ENCODE data around the gene NOSTRIN. TPM values are rescaled to one million over a fixed set of nuclear protein-coding genes. Genes with fewer than 3 reads are reported as not detected.
"Not testable (repeated sequence)": the region's sequence is repeated elsewhere in the genome, so short reads cannot be mapped to it uniquely, and the experiment has no call there.

Gene NOSTRIN, protein sequence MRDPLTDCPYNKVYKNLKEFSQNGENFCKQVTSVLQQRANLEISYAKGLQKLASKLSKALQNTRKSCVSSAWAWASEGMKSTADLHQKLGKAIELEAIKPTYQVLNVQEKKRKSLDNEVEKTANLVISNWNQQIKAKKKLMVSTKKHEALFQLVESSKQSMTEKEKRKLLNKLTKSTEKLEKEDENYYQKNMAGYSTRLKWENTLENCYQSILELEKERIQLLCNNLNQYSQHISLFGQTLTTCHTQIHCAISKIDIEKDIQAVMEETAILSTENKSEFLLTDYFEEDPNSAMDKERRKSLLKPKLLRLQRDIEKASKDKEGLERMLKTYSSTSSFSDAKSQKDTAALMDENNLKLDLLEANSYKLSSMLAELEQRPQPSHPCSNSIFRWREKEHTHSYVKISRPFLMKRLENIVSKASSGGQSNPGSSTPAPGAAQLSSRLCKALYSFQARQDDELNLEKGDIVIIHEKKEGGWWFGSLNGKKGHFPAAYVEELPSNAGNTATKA
- not detected for total RNA-seq

DNA sequence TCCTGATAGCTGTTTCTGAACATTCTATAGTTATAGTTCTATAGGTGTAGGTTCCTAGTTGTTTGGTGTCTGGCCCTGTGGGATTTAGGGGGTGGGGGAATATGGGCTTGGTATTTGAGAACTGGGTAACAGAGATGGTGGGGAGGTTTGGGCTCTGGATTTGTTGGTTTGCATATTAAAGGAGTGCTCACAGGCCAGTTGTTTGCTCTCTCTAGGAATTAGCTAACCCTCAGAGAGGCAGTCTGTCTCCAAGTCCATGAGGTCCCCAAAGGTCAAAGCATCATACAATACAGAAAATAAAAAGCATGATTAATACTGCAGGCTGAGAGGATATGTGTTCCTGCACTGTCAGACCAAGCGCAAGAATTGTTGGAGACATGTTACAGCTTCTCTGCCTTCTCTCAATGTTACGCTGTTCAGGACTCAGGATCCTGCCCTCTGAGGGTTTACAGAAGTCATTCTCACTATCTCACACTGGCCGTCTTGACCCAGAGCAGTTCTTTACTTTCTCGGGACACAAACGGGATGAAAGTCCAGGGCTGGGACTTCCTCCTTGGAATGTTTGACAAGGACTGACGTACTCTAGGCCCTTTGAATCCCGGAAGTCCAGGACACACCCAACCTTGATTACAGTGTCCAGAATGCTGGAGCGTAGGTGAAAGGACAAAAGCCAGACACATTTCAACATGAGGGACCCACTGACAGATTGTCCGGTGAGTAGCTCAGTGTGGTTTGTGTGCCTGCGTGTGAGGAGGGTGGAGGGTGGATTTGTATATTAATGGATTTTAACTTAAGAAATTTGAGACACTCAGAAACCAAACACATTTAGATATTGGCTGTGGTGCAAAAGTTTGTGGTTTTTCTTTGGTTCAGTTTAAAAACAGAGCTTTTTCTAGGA is at the start of gene NOSTRIN:
TSS of gene NOSTRIN (plus strand) at position 677 of the 898 bp plus-strand sequence. CDS start at position 687, 10 bp downstream.
- Mint-ChIP-seq H3K4me3 (no peak within 1 kb of the TSS), H3K27ac (no peak within 1 kb of the TSS), H3K27me3 (no peaks in the 10 kb centered on the region), H3K4me1 (no peaks in the 10 kb centered on the region), H3K36me3 (ENCODE audit: low read depth) (no peaks in the 10 kb centered on the region), H3K9me3 (ENCODE audit: low read depth) (no peaks in the 10 kb centered on the region)
- intact Hi-C loops (cut with DNase I, micrococcal nuclease): no loop called here
- CTCF ChIA-PET: interaction anchor here (0.5 kb wide), 1 partner anchor 712 kb away, joined by 3 read pairs; no protein-coding TSS in a partner anchor
- ATAC-seq (no peak), DNase-seq (no peak)
- POLR2A ChIA-PET: no interaction called here

DNA sequence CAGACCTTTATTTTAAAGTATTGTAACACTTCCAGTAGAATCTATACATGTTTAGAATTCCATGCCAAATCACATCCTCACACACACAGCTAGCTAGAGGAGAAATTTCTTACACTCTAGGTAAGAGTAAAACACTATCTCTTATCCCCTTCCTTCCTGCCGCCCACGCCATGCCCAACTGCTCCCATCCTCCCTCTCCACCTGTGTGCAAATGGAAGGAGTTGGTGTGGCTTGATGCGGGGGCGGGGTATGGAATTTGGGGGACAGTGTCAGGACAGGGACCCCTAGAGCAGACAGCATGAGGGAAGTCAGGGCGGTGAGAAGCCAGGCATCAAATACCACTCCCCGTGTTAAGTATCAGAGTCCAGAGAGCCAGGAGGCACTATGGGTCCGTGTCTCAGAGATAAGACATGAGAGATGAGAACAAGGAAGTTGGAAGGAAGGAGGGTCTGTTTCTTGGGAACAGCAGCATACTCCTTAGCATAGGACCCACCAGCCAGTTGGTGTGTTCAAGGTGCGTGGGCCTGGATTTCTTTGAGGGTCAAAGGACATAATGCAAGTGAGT is 48.6 kb upstream of the NOSTRIN start:
- ChIA-PET POLR2A (interaction anchor here (0.7 kb wide), 1 partner anchor 14 kb away, joined by 4 read pairs; no protein-coding TSS in a partner anchor), CTCF (interaction anchor here (0.8 to 1.6 kb wide), 2 partner anchors 12 to 407 kb away, joined by 4 to 6 read pairs; no protein-coding TSS in a partner anchor)
- H3K27ac Mint-ChIP-seq: no peak overlapping the region
- ATAC-seq (no peak), DNase-seq (no peak)
- peaks cover 85% of the 10 kb centered on the region for H3K4me1 Mint-ChIP-seq
- intact Hi-C loops (cut with DNase I, micrococcal nuclease): loop anchor here in 1 of 2 experiments (5.0 kb wide), 1 partner anchor 262 kb away; no protein-coding TSS in a partner anchor
- no peak overlapping the region for H3K4me3 Mint-ChIP-seq
- peaks cover 13% of the 10 kb centered on the region for H3K36me3 Mint-ChIP-seq (ENCODE audit: low read depth)
- H3K27me3 Mint-ChIP-seq: no peaks in the 10 kb centered on the region
- H3K9me3 Mint-ChIP-seq (ENCODE audit: low read depth): no peaks in the 10 kb centered on the region

DNA sequence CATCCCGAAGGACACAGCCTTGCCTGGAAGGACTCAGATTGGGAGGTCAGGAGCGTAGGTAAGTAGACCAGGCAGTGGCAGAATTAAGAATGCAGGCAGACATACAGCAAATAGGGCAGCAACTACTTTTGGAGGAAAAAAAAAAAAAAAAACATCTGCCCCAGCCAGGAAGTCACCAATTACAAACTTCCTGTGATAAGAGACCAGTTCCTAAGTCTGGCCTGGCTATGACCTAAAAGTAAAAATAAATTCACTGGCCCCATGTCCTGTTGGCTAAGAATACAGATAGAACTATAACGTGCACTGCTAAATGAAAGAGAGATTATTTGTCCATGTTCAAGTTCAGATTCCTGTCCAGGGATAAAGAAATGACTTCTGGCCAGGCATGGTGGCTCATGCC is 45.2 kb upstream of the NOSTRIN start:
- ChIA-PET CTCF (interaction anchor here (0.6 to 1.0 kb wide), 4 partner anchors 9 to 411 kb away, joined by 3 to 4 read pairs (median 4); no protein-coding TSS in a partner anchor), POLR2A (no interaction called here)
- peaks cover 9% of the 10 kb centered on the region for H3K36me3 Mint-ChIP-seq (ENCODE audit: low read depth)
- H3K4me3 Mint-ChIP-seq: no peak overlapping the region
- H3K9me3 Mint-ChIP-seq (ENCODE audit: low read depth): no peaks in the 10 kb centered on the region
- H3K4me1 Mint-ChIP-seq: peaks cover 55% of the 10 kb centered on the region
- H3K27me3 Mint-ChIP-seq: no peaks in the 10 kb centered on the region
- no peak for ATAC-seq
- DNase-seq: no peak
- H3K27ac Mint-ChIP-seq: no peak overlapping the region
- intact Hi-C loops (cut with DNase I, micrococcal nuclease): loop anchor here in 1 of 2 experiments (5.0 kb wide), 2 partner anchors 165 to 620 kb away; no protein-coding TSS in a partner anchor

DNA sequence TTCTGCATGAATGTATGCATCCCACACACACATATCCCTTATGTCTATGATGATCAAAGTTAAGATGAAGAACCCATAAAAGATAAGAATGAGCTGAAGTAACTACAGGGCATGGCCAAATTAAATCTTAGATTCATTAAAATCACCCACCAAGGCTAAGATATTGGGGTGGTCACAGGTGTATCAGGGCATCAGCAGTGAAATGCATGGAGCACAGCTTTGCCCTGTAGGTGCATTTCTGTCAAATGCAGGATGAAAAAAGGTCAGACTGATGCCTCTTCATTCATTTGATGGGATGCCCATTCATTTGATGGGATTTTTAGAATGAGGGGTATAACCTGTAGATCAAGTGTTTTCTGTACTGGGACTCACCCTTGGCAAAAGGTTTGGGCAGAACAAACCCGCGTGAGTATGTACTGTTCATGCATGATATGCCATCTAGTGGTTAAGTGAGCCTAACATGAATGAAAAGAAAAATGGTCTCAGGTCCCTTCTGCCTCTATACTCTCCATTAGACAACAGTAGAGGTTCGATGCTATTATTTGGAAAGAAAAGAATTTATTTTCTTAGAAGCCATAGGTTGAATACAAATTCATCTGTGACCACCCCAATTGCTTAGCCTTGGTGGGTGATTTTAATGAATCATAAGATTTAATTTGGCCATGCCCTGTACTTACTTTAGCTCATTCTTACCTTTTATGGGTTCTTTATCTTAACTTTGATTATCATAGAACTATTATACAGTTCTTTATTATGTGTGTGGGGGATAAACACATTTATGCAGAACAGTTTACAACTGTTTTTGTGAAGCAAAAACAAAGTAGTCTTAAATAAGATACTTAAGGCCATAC is 43.2 kb upstream of the NOSTRIN start:
- intact Hi-C loops (cut with DNase I, micrococcal nuclease): loop anchor here (1.0 to 5.0 kb wide), 3 partner anchors 163 to 622 kb away; no protein-coding TSS in a partner anchor
- CTCF ChIA-PET: interaction anchor here (0.6 to 2.2 kb wide), 7 partner anchors 26 to 419 kb away, joined by 3 to 7 read pairs (median 3); no protein-coding TSS in a partner anchor

DNA sequence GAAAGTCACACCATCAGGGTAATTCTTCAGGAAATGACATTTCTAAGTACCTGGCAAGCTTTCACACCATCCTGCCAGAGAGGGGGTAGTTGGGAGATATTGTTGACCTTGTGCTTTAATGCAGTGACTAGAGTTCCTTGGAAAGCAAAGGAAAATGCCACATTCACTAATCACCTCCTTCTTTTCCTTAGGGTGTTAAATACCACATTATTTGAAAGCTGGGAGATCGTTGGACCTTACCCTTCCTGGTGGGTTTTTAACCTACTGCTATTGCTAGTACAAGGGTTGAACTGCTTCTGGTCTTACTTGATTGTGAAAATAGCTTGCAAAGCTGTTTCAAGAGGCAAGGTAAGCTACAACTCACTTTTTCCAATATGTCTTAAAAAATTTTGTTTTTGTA is 37.0 kb upstream of the NOSTRIN start:
- DNase-seq (no peak), ATAC-seq (no peak)
- Mint-ChIP-seq H3K27me3 (no peaks in the 10 kb centered on the region), H3K27ac (no peak overlapping the region), H3K36me3 (ENCODE audit: low read depth) (peaks cover 20% of the 10 kb centered on the region), H3K4me1 (no peaks in the 10 kb centered on the region), H3K9me3 (ENCODE audit: low read depth) (no peaks in the 10 kb centered on the region), H3K4me3 (no peak overlapping the region)
- intact Hi-C loops (cut with DNase I, micrococcal nuclease): no loop called here
- ChIA-PET POLR2A (no interaction called here), CTCF (interaction anchor here (0.6 kb wide), 1 partner anchor 419 kb away, joined by 3 read pairs; no protein-coding TSS in a partner anchor)

More for the DNA sequence above, 43.2 kb upstream of the NOSTRIN start:
- Mint-ChIP-seq H3K9me3 (ENCODE audit: low read depth) (no peaks in the 10 kb centered on the region), H3K4me3 (no peak overlapping the region), H3K27ac (no peak overlapping the region), H3K27me3 (no peaks in the 10 kb centered on the region), H3K36me3 (ENCODE audit: low read depth) (peaks cover 10% of the 10 kb centered on the region), H3K4me1 (peaks cover 38% of the 10 kb centered on the region)
- peak; percentile 29 for DNase-seq
- POLR2A ChIA-PET: no interaction called here
- ATAC-seq: peak; percentile 81

DNA sequence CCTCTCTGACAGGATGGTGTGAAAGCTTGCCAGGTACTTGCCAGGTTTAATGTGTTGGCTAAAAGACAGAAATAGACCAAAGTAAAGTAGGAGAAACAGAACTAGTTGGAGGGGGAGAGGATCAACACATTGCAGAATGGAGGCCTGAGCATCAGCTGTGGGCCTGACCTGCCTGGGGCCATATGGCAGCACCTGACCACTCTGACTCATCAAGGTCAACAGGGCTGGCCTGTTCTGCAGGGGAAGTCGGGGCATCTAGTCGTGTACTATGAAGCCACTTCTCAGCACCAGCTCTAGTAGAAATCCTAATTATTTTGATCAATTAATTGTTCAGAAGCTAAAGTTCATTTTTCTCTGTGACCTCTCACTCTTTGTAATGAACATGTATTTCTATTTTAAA is 35.8 kb upstream of the NOSTRIN start:
- Mint-ChIP-seq H3K4me3 (no peak overlapping the region), H3K4me1 (no peaks in the 10 kb centered on the region), H3K27ac (no peak overlapping the region), H3K27me3 (no peaks in the 10 kb centered on the region), H3K36me3 (ENCODE audit: low read depth) (peaks cover 20% of the 10 kb centered on the region), H3K9me3 (ENCODE audit: low read depth) (no peaks in the 10 kb centered on the region)
- ATAC-seq (no peak), DNase-seq (no peak)
- CTCF ChIA-PET: interaction anchor here (0.8 kb wide), 1 partner anchor 9 kb away, joined by 4 read pairs; no protein-coding TSS in a partner anchor
- POLR2A ChIA-PET: no interaction called here
- intact Hi-C loops (cut with DNase I, micrococcal nuclease): no loop called here

DNA sequence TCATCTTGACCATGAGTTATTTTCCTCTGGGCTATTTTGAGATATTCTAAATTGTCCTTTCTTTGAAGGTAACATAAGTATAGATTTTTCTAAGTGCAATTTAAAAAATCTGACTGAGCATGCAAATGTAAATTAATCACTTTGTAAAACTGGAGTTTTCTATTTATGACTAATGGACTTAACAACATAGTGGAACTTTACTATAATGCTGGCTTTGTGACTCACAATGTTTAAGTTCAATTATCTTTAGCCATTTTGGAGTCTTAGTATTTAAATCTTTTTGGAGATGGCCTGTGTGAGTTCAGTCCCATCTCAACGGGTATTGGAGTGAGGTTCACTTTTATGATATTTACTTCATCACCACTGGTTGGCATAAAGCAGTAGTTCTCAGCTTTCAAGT is 35.2 kb upstream of the NOSTRIN start:
- Mint-ChIP-seq H3K4me1 (no peaks in the 10 kb centered on the region), H3K27ac (no peak overlapping the region), H3K36me3 (ENCODE audit: low read depth) (peaks cover 20% of the 10 kb centered on the region), H3K9me3 (ENCODE audit: low read depth) (no peaks in the 10 kb centered on the region), H3K4me3 (no peak overlapping the region), H3K27me3 (no peaks in the 10 kb centered on the region)
- DNase-seq (no peak), ATAC-seq (no peak)
- ChIA-PET CTCF (no interaction called here), POLR2A (no interaction called here)
- intact Hi-C loops (cut with DNase I, micrococcal nuclease): no loop called here

DNA sequence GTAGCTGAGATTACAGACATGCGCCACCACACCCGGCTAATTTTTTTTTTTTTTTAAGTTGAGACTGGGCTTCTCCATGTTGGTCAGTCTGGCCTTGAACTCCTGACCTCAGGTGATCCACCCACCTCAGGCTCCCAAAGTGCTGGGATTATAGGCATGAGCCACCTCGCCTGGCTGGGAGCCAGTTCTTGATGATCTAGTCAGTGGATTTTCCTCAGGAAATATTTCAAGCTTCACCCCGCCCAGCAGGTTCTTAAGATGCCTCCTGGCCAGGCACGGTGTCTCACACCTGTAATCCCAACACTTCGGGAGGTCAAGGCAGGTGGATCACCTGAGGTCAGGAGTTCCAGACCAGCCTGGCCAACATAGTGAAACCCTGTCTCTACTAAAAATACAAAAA is 34.1 kb upstream of the NOSTRIN start:
- POLR2A ChIA-PET; H3K4me3 Mint-ChIP-seq; H3K27ac Mint-ChIP-seq; H3K27me3 Mint-ChIP-seq; H3K4me1 Mint-ChIP-seq; intact Hi-C loops (cut with DNase I, micrococcal nuclease); DNase-seq; ATAC-seq; H3K9me3 Mint-ChIP-seq (ENCODE audit: low read depth): not testable (repeated sequence)
- CTCF ChIA-PET: interaction anchor here (0.7 kb wide), 1 partner anchor 1966 kb away, joined by 3 read pairs; no protein-coding TSS in a partner anchor
- H3K36me3 Mint-ChIP-seq (ENCODE audit: low read depth): peaks cover 22% of the 10 kb centered on the region

DNA sequence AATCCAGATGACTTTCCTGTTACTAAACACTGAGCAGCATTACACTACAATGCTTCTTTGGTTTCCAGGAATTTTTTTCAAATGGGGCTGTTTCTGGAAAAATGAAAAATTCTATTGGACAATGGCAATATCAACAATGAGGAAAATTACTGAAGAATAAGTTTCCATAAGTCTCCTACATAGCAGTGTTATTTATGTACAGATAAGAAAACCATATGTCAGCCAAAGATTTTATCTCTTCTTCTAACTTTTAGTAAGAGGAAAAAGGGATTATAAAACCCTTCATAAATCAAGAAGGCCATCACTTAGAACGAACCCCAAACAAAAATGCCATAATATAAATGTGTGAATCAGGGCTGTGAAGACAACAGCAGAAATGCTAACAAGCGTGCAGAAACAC is 31.6 kb upstream of the NOSTRIN start:
- Mint-ChIP-seq H3K9me3 (ENCODE audit: low read depth) (peaks cover 2% of the 10 kb centered on the region), H3K27me3 (no peaks in the 10 kb centered on the region), H3K27ac (no peak overlapping the region), H3K4me1 (no peaks in the 10 kb centered on the region), H3K36me3 (ENCODE audit: low read depth) (peaks cover 28% of the 10 kb centered on the region), H3K4me3 (no peak overlapping the region)
- ATAC-seq: no peak
- no peak for DNase-seq
- intact Hi-C loops (cut with DNase I, micrococcal nuclease): no loop called here
- ChIA-PET POLR2A (no interaction called here), CTCF (no interaction called here)

DNA sequence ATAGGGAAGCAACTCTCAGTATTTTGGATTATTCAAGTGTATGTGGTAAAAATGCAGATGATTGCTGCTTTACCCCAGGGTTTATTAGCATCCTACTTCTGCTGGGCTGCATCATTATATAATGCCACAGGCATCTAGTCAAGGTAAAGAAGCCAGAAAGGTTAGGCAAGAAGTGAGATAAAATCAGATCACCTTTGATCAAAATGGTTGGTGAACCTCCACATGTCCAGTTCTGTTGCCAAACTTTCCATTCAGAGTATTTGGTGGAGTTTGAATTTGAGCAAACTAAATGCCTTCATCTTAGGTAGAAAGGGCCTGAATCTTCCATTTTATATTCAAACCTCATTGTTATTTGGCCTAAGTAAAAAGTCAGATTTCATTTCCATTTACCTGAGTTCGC is 29.7 kb upstream of the NOSTRIN start:
- Mint-ChIP-seq H3K9me3 (ENCODE audit: low read depth) (peaks cover 2% of the 10 kb centered on the region), H3K27ac (no peak overlapping the region), H3K36me3 (ENCODE audit: low read depth) (peaks cover 30% of the 10 kb centered on the region), H3K27me3 (no peaks in the 10 kb centered on the region), H3K4me1 (no peaks in the 10 kb centered on the region), H3K4me3 (no peak overlapping the region)
- ChIA-PET CTCF (interaction anchor here (1.2 to 1.4 kb wide), 2 partner anchors 271 to 426 kb away, joined by 3 to 4 read pairs; no protein-coding TSS in a partner anchor), POLR2A (no interaction called here)
- intact Hi-C loops (cut with DNase I, micrococcal nuclease): loop anchor here (1.0 kb wide), 2 partner anchors 145 to 148 kb away; no protein-coding TSS in a partner anchor
- ATAC-seq: no peak
- DNase-seq: no peak
